WTC11 (cell line): ENCODE measurements around the gene ELFN2. TPM values are rescaled to one million over a fixed set of nuclear protein-coding genes. Genes with fewer than 3 reads are reported as not detected.
A peak's percentile ranks its signal among the peaks of the same experiment; 100 is the strongest.

Experiments
- ATAC-seq: fragments of 200-7000 bp; cut with Tn5 transposase; 2 replicates; pipeline ENCODE4 v1.10.0; 2021; ENCODE audit warnings: mild to moderate bottlenecking, moderate library complexity
- CTCF ChIA-PET: fragments of 300-600 bp; sonication (Branson Sonifier 250); formaldehyde crosslinking; loops from one replicate; lab custom pipeline; 2021; ENCODE audit warnings: antibody characterized with exemption; lab: Charles Lee
- POLR2A ChIA-PET: fragments of 350-600 bp; sonication (Branson Sonifier 250); formaldehyde crosslinking; loops from one replicate; lab custom pipeline; 2021; ENCODE audit warnings: antibody characterized with exemption; lab: Charles Lee
- DNase-seq: peaks from one replicate; pipeline ENCODE4 v3.0.0; 2021; ENCODE audit warnings: low spot score
- H3K27ac Mint-ChIP-seq: 2 replicates; pipeline ENCODE4 v1.8.0; 2021; ENCODE audit warnings: mixed read lengths
- H3K27me3 Mint-ChIP-seq: 2 replicates; pipeline ENCODE4 v1.8.0; 2021; ENCODE audit warnings: low read depth, mild to moderate bottlenecking, moderate library complexity, mixed read lengths
- H3K36me3 Mint-ChIP-seq: 2 replicates; pipeline ENCODE4 v1.8.0; 2021; ENCODE audit warnings: mixed read lengths
- H3K4me1 Mint-ChIP-seq: 2 replicates; pipeline ENCODE4 v1.8.0; 2022; ENCODE audit warnings: mixed read lengths
- H3K4me3 Mint-ChIP-seq: 2 replicates; pipeline ENCODE4 v1.8.0; 2021; ENCODE audit warnings: mild to moderate bottlenecking, moderate library complexity, mixed read lengths
- H3K9me3 Mint-ChIP-seq: 2 replicates; pipeline ENCODE4 v1.8.0; 2021; ENCODE audit warnings: mixed read lengths
- AR ChIP-seq: fragments of 250-450 bp; sonication (Bioruptor Pico); IDR thresholded peaks from 2 replicates; pipeline ENCODE4 v1.9.0; 2021; ENCODE audit warnings: mild to moderate bottlenecking
- CTCF ChIP-seq: fragments of 200-600 bp; IDR thresholded peaks from 2 replicates; pipeline ENCODE4 v1.8.0; 2022; ENCODE audit warnings: antibody characterized with exemption
- FOXJ3 ChIP-seq: sonication (generic); formaldehyde crosslinking; IDR thresholded peaks from 2 replicates; pipeline ENCODE4 v1.9.0; 2021; ENCODE audit warnings: missing genetic modification reagents, mild to moderate bottlenecking, borderline replicate concordance
- GTF2I ChIP-seq: fragments of 250-450 bp; sonication (Bioruptor Pico); conservative IDR thresholded peaks from 2 replicates; pipeline ENCODE4 v1.4.0; 2021; ENCODE audit warnings: mild to moderate bottlenecking
- ZMAT4 ChIP-seq: fragments of 250-450 bp; sonication (Bioruptor Pico); IDR thresholded peaks from 2 replicates; pipeline ENCODE4 v1.9.0; 2021; ENCODE audit warnings: mild to moderate bottlenecking
- ZNF121 ChIP-seq: sonication (generic); formaldehyde crosslinking; IDR thresholded peaks from 2 replicates; pipeline ENCODE4 v1.8.0; 2023; ENCODE audit warnings: missing genetic modification reagents
- ZNF232 ChIP-seq: sonication (generic); formaldehyde crosslinking; IDR thresholded peaks from 2 replicates; pipeline ENCODE4 v1.8.0; 2022; ENCODE audit warnings: mild to moderate bottlenecking, missing genetic modification reagents
- ZNF263 ChIP-seq: sonication (generic); formaldehyde crosslinking; IDR thresholded peaks from 2 replicates; pipeline ENCODE4 v1.8.1; 2022; ENCODE audit warnings: low read depth, mild to moderate bottlenecking, moderate library complexity, missing genetic modification reagents
- ZNF532 ChIP-seq: fragments of 250-450 bp; sonication (Bioruptor Pico); IDR thresholded peaks from 2 replicates; pipeline ENCODE4 v1.9.0; 2021; ENCODE audit warnings: mild to moderate bottlenecking, borderline replicate concordance
- total RNA-seq: library from RNA; stranded (reverse); gene quantifications from 3 replicates; pipeline ENCODE4 v1.2.3, GENCODE V29; 2021

The ELFN2 gene
- total RNA-seq, 1 experiment from 2014 or later: 0.87 TPM

- TF ChIP-seq CTCF: peak; percentile 68
- peak; percentile 70; the same call in 1 of the 2 replicates for TF ChIP-seq ZNF263 (CRISPR knock-in tag)
These were observed 1.6 kb upstream of the ELFN2 start (continued) for GRCh38 chr22:37428649-37429586.

- ATAC-seq (peak; percentile 10; the same call in 1 of the 2 replicates), DNase-seq (peak; percentile 35)
- Mint-ChIP-seq H3K9me3 (0 out of 2 replicates have a peak, but pooled peaks cover 4% of the 10 kb centered on the region), H3K27me3 (peaks cover 51% of the 10 kb centered on the region), H3K4me3 (peak overlapping the region; percentile 57), H3K27ac (no peak overlapping the region), H3K36me3 (no peaks in the 10 kb centered on the region), H3K4me1 (peaks cover 15% of the 10 kb centered on the region)
- TF ChIP-seq GTF2I (CRISPR knock-in tag): peak; percentile 77; the same call in 1 of the 2 replicates
- peak; percentile 57; the same call in 1 of the 2 replicates for TF ChIP-seq ZNF121 (CRISPR knock-in tag)
- no peak for TF ChIP-seq ZNF232 (CRISPR knock-in tag)
- ChIA-PET CTCF (interaction anchor here (0.5 to 4.5 kb wide), 56 partner anchors 8 to 376 kb away, joined by 3 to 69 read pairs (median 4); partner anchors contain the start of gene KCTD17), POLR2A (no interaction called here)
These were observed 694 bp upstream of the ELFN2 start for GRCh38 chr22:37427711-37428635.

- TF ChIP-seq GTF2I (CRISPR knock-in tag) (no peak), AR (no peak), FOXJ3 (no peak), CTCF (no peak), ZNF532 (CRISPR knock-in tag) (no peak), ZMAT4 (CRISPR knock-in tag) (no peak)
- TF ChIP-seq, all 79 proteins: peak for 0
- DNase-seq (no peak), ATAC-seq (no peak)
- peaks cover 57% of the 10 kb centered on the region for H3K27me3 Mint-ChIP-seq
- ChIA-PET CTCF (interaction anchor here (0.6 to 1.9 kb wide), 7 partner anchors 46 to 167 kb away, joined by 3 to 13 read pairs (median 4); no protein-coding TSS in a partner anchor), POLR2A (interaction anchor here (0.7 kb wide), 1 partner anchor 119 kb away, joined by 3 read pairs; no protein-coding TSS in a partner anchor)
- no peaks in the 10 kb centered on the region for H3K36me3 Mint-ChIP-seq
- H3K4me1 Mint-ChIP-seq: peaks cover 15% of the 10 kb centered on the region
- peak overlapping the region; percentile 62 for H3K4me3 Mint-ChIP-seq
- H3K9me3 Mint-ChIP-seq: no peaks in the 10 kb centered on the region
- no peak overlapping the region for H3K27ac Mint-ChIP-seq
These were observed 559 bp downstream of the ELFN2 start for GRCh38 chr22:37426706-37427134.
